PFSK-1 (cell line): ENCODE measurements around the gene SP4.

Source experiments
- FOXP2 ChIP-seq: optimal IDR thresholded peaks from 2 replicates; pipeline ENCODE3; 2011; ENCODE audit warnings: borderline replicate concordance, control low read depth, inconsistent platforms; ENCODE audit not compliant: insufficient read depth; ENCODE audit errors: extremely low read length, extremely low read depth
- POLR2AphosphoS5 ChIP-seq: IDR thresholded peaks from 2 replicates; pipeline ENCODE4 v1.6.1; 2012; ENCODE audit warnings: low read depth, mild to moderate bottlenecking, control low read depth, low read length, moderate library complexity
- REST ChIP-seq, 2 experiments: IDR thresholded peaks; 2 replicates each; pipeline versions ENCODE4 v1.6.1 to v1.8.0; 2011 to 2012; ENCODE audit warnings: low read depth in 2 of 2, low read length in 2 of 2, control low read depth in 1 of 2, inconsistent platforms in 1 of 2, mild to moderate bottlenecking in 1 of 2, moderate library complexity in 1 of 2; ENCODE audit not compliant: insufficient read depth in 1 of 2
- SIN3A ChIP-seq: IDR thresholded peaks from 2 replicates; pipeline ENCODE4 v1.6.1; 2012; ENCODE audit warnings: mild to moderate bottlenecking, low read length, moderate library complexity, borderline replicate concordance; ENCODE audit not compliant: insufficient read depth
- TAF1 ChIP-seq: IDR thresholded peaks from 2 replicates; pipeline ENCODE4 v1.6.1; 2012; ENCODE audit warnings: low read length, control low read depth, borderline replicate concordance; ENCODE audit not compliant: insufficient read depth

Gene SP4

GRCh38 chr7:21526448-21526847, 98.6 kb downstream of the SP4 start:
- no peak for TF ChIP-seq SIN3A
- no peak for TF ChIP-seq TAF1
- no peak for TF ChIP-seq REST (IDR thresholded peaks at IDR 0.05; ENCODE audit: insufficient read depth in 1 of 2, low read depth in 2 of 2, low read length in 2 of 2)
- no peak for TF ChIP-seq POLR2AphosphoS5
- no peak for TF ChIP-seq FOXP2

GRCh38 chr7:21538936-21539495, 111.1 kb downstream of the SP4 start:
- no peak for TF ChIP-seq TAF1
- TF ChIP-seq POLR2AphosphoS5, result no peak
- TF ChIP-seq SIN3A, result no peak
- TF ChIP-seq REST (IDR thresholded peaks at IDR 0.05; ENCODE audit: insufficient read depth in 1 of 2, low read depth in 2 of 2, low read length in 2 of 2), result no peak
- TF ChIP-seq FOXP2, result no peak

DNA sequence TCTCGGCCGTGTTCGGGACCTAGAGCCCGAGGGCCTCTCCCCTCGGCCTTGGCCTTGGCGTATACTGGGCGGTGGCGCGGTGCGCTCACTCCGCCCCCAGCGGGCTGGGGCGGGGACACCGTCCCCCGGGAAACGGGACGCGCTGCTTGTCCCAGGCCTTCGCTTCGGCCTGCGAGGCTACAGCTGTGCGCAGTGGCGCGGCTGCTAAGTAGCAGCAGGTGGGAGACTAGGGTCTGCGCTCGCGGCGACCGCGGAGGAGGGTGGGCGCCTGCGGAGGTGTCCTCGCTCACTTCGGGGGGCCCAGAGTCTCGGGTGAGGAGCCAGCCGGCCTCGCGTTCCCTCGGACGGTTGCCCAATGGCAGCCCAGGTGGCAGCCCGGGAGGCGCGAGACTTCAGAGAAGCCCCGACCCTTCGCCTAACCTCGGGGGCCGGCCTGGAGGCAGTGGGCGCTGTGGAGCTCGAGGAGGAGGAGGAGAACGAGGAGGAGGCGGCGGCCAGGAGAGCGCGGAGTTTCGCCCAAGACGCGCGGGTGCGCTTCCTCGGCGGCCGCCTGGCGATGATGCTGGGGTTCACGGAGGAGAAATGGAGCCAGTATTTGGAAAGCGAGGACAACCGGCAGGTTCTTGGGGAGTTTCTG, 115.1 kb downstream of the SP4 start, which contains the start of gene DNAH11:
Gene DNAH11 (plus strand): TSS at position 149 of the 637 bp plus-strand sequence. CDS start 207 bp downstream, at position 356.
- TF ChIP-seq SIN3A, result no peak
- no peak for TF ChIP-seq TAF1
- TF ChIP-seq FOXP2, result no peak
- no peak for TF ChIP-seq POLR2AphosphoS5
- no peak for TF ChIP-seq REST (IDR thresholded peaks at IDR 0.05; ENCODE audit: insufficient read depth in 1 of 2, low read depth in 2 of 2, low read length in 2 of 2)

DNA sequence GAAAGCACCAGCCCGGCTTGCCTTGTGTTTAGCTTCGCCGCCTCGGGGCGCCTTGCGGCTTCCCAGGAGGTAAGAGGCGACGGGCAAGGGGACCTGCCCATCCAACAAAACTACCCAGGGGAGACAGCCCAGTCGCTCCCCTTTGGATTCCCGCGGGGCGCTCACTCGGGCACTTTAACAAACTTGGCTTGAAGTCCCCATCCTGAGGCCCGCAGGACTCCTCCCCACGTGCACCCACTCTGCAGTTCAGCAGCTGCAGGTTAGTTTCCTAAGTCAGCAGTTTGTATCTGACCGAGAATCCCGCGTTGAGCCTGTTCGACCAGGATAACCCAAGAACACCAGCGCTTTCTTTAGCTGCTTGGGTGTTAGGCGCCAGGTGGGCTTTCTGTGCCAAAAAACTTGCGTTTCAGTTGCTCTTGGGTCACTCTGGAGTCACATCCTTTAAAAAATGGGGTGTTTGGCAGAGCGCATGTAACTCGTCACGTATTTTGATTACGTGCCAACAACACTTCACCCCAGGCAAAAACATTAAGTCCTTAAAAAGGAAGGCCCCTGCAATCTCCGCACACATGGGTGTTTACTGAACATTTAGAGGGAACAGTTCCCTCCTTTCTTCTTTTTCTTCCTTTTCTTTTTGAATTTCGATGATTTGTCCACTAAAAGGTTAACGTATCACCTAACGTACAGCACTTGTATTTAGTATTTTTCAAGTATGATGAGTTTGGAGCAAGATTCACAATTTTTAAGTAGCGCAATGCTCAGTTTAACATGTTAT, 115.8 kb downstream of the SP4 start:
- TF ChIP-seq REST (IDR thresholded peaks at IDR 0.05; ENCODE audit: insufficient read depth in 1 of 2, low read depth in 2 of 2, low read length in 2 of 2), result no peak
- no peak for TF ChIP-seq FOXP2
- TF ChIP-seq POLR2AphosphoS5, result no peak
- TF ChIP-seq SIN3A, result no peak
- TF ChIP-seq TAF1, result no peak
